SK-N-MC (cell line): ENCODE results near the gene RASSF1.

Experiments
- EZH2 ChIP-seq: fragments of 200-600 bp; sonication (generic); IDR thresholded peaks from one replicate; pipeline ENCODE4 v1.6.1; 2017; ENCODE audit warnings: antibody characterized with exemption
- POLR2AphosphoS5 ChIP-seq: IDR thresholded peaks from 2 replicates; pipeline ENCODE4 v1.6.1; 2012; ENCODE audit warnings: mild to moderate bottlenecking, low read depth, low read length, borderline replicate concordance

- TF ChIP-seq POLR2AphosphoS5, result no peak
- no peak for TF ChIP-seq EZH2
Observed at GRCh38 chr3:50318615-50319014, 22.0 kb downstream of the RASSF1 start.
